C1 segment of cervical spinal cord (tissue), 14 donors: ENCODE data around the gene MYOZ3.
A peak's percentile ranks its signal among the peaks of the same experiment; 100 is the strongest.

ENCODE experiments used
- DNase-seq, 14 donors: peaks; one replicate each; lab custom pipeline; 2025; lab: John Stamatoyannopoulos, UW

The MYOZ3 gene

DNA sequence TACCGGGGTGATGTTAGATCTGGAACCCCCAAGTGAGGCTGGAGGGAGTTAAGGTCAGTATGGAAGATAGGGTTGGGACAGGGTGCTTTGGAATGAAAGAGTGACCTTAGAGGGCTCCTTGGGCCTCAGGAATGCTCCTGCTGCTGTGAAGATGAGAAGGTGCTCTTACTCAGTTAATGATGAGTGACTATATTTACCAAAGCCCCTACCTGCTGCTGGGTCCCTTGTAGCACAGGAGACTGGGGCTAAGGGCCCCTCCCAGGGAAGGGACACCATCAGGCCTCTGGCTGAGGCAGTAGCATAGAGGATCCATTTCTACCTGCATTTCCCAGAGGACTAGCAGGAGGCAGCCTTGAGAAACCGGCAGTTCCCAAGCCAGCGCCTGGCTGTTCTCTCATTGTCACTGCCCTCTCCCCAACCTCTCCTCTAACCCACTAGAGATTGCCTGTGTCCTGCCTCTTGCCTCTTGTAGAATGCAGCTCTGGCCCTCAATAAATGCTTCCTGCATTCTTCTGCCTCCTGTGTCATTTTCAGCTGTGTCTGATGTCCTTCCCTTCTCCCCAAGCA lies 2.3 kb upstream of the MYOZ3 start:
- DNase-seq, result no peak

DNA sequence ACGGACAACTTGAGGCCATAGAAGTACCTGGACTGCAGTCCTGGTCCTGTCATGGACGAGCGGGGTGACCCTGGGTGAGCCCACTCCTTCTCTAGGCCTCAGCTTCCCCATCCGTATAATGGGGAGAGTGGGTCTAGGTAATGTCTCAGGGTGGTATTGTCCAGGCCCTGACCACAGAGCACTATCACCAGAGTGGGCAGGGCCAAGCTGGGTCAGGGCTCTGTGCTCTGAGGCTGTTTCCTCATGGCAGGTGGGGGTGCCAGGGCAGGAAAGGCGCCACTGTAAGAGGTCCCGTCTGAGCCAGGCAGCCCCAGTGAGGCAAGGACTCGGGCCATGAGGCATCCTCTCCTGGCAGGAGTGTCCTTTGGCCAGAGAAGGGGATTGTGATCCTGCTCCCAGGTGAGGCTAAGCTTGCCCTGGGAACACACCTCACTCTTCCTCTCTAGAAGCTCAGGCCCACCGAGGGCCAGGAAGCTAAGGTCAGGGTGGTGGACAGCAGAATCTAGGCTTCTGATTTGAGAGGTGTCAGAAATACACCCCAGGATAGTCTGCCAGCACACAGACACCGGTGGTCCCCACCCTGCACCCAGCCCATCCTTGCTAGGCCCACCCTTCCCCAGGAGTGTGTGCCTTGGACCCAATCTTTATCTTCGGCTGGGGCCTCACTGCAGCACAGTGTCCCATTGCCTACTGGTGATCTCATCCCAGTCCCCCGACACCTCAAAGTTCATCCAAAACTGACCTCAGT lies 1.5 kb upstream of the MYOZ3 start:
- DNase-seq, result no peak

DNA sequence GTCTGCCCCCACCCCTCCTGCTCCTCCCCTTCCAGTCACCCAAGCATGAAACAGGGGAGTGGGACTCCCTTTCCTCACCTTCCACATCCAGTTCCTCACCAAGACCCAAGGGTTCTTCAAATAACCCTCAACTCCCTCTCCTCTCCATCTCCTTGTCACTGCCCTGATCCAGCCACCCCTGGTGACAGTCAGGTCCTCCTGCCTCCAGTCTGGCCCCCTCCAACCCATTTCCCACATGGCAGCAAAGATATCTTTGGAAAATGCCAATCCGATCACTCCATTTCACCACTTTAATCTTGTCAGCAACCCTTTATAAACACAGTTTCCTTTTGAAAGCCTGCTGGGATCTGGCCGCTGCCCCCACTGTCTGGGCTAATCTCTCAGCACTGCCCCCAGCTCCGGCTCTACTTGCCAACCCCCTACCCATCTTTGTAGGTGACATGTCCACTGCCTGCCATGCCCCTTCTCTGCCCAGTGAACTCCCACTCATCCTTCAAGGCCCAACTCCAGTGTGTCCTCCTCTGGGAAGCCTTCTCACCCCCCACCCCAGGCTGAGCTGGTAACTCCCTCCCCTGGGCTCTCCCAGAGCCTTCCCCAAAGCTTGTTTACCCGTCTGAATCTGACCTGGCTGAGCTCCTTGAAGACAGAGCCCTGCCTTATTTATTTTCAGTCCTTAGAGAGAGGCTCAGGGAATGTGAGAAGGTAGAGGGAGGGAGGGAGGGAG lies 781 bp upstream of the MYOZ3 start:
- DNase-seq, result no peak

DNA sequence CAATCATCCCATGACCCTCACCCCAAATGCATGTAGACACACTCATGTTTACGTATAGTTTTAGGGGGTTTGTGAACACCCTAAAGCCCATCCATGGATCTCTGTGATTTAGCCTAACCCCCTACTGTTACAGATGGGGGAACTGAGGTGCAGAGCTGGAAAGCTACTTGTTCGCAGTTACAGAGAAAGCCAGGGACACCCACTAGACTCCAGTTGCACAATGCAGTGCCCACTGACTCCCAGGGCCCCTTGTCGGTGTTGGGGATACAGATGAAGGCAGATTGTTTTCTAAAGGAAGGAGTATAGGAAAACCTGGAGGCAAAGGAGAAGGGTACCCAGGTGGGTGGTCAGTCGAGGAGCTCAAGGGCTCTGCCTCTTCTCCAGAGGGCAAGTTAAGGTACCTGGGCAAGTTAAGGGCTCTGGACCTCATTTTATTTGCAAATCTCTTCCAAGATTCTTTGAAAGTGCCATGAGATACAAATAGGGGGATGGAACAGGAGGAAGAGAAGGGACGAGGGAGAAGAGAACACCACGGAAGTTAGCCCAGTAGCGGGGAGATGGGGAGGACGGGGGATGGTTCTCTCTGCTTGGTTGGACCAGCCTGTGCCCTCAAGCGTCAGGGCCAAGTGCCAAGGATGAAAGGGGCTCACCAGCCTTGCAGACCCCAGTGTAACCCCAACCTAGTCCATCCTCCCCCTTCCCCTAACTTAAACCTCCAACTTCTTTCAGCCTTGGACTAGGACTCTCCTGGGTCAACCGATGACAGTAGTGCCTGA lies 958 bp downstream of the MYOZ3 start:
- DNase-seq, result no peak

DNA sequence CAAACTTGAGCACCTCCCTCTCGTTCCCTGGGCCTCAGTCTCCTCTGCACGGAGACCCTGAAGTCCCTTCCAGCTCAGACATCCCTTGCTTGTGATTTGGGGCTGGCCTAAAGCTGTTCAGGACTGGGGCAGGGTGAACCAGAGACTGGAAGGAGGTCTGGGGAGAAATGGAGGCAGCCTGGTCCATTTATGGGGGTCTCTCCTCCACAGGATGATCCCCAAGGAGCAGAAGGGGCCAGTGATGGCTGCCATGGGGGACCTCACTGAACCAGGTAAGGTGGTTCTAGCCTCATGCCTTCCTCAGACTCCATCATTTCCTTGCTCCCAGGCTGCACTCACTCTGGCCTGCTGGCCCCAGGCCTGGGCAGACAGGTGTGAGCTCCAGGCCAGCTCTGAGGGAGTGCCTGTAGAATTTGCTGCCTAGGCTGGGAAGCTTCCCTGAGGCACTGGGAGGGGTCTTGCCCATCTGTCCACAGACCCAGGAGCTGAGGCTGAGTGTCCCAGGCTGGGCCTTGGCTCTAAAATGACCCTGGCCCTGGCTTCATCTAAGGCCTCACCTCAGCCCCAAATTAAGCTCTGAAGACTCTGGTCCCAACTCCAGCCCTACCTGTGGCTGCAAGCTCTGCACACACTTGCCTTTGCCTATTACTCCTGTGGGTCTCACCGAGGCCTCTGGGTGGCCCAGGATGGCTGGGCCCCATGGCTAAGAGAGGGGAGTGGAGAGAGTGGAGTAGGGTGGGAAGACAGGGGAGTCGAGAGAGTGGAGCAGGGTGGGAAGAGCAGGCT lies 1.9 kb downstream of the MYOZ3 start:
- DNase-seq, result no peak

DNA sequence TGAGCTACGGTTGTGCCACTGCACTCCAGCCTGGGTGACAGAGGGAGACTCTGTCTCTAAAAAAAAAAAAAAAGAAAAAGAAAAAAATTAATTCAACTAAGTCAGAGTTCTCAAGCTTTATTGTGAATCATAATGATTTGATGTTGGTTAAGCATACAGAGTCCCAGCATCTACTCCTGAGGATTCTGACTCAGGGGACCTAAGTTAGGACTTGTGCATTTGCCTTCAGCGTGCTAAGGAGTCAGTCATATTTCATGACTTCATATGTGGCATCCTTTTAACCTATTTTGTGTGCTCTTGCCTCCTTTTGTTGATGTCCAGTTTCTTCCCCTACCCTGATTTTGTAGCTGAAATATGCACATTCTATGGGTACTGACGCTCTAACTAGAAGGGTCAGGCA lies 2.9 kb downstream of the MYOZ3 start:
- DNase-seq, result no peak

DNA sequence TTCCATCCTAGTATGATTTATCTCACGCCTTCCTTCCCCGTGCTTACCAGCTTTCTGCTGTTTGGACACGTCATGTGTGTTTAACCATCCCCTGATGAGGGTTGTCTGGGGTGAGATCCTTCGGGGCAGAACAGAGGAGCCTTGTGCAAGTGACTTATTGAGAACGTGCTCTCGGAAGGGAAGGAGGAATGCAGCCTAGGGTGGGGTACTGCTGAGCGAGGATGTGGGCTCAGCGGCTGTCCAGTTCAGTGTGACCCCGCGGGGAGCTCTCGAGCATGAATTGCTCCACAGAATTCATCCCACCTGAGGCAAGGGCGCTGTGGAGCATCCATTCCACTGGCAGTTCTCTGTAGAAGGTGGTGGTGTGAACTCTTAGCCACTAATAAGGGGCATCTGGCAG lies 4.0 kb downstream of the MYOZ3 start:
- no peak for DNase-seq

DNA sequence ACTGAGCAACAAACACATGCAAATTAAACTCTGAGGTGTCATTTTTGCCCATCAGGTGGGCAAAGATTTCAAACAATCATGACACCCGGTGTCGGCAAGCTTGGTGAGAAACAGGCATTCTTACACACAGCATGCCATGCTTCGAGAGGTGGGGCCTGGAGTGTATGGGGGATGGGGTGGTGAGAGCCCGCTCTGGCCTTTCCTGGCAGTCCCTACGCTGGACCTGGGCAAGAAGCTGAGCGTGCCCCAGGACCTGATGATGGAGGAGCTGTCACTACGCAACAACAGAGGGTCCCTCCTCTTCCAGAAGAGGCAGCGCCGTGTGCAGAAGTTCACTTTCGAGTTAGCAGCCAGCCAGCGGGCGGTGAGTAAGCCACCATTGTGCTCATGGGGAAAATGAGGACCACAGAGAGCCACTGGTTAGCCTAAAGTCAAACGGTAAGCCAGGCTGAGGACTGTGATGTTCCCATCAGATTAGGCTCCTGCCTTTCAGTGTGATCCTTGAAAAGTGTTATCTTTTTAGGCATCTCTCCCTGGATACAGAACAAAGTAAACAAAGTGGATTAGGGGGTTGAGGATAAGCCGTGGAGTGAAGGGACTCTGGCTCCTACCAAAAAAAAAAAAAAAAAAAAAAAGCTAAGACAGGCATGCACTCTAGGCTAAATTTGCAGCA lies 9.4 kb downstream of the MYOZ3 start:
- peak in 1 of 14 donors; percentile 37 for DNase-seq

DNA sequence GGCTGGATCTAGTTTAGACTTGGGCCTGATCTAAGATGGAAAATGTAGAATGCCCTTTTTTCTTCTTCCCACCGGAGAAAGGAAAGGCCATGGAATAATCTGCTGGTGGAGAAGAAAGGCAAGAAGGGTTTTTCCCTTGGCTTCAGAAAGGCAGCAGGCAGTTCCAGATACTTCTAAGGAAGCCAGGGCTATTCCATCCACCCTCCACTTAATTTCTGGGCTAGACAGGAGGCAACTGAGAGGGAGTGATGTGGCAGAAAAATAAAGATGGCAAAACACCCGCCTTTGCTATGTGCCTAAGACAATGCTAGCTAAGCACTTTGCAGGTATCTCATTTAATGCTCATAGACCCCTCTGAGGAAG lies 9.9 kb downstream of the MYOZ3 start:
- DNase-seq, result no peak

DNA sequence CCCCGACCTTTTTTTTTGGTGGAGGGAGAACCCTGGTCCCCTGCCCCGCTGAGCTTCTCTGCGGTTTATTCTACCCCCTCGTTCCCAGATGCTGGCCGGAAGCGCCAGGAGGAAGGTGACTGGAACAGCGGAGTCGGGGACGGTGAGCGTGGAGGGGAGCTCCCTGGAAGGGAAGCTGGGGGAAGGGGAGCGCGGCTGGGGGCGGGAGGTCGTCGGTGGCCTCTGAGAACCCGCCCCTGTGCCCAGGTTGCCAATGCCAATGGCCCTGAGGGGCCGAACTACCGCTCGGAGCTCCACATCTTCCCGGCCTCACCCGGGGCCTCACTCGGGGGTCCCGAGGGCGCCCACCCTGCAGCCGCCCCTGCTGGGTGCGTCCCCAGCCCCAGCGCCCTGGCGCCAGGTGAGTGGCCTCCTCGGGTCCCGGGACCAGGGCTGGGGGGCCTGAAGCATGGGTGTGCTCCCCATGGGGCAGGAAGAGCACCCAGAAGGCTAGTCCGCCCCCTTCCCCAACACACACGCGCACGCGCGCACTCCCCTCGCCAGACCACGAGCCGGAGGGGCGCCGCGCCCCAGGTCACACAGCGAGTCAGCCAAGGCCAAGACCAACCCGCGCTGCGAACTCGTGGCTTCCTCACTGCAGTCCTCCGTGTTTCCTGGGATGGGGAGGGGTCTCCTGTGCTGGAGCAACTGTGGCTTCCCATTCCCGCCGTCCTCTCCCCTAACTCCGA lies 10.6 kb downstream of the MYOZ3 start:
- no peak for DNase-seq

DNA sequence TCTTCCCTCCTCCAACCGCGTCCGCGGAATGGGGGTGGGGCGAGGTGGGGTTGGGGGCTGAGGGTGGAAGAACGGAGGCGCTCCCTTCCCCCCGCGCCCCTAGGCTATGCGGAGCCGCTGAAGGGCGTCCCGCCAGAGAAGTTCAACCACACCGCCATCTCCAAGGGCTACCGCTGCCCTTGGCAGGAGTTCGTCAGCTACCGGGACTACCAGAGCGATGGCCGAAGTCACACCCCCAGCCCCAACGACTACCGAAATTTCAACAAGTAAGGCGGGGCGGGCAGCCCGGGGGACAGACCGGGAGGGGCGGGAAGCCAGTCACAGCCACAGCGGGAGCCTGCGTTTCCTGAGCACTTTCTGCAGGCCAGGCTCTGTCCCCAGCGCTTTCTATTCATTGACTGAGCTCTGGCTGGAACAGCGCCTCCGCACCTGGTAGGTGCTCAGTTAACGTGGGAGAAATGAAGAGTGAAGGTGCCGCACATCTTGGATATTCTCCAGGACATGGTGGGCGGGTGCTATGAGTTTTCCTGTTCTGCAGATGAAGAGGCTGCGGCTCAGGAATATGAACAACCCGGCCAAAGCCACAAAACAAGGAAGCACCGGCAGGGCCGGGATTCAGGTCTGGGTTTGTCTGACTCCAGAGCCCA lies 11.3 kb downstream of the MYOZ3 start:
- no peak for DNase-seq

DNA sequence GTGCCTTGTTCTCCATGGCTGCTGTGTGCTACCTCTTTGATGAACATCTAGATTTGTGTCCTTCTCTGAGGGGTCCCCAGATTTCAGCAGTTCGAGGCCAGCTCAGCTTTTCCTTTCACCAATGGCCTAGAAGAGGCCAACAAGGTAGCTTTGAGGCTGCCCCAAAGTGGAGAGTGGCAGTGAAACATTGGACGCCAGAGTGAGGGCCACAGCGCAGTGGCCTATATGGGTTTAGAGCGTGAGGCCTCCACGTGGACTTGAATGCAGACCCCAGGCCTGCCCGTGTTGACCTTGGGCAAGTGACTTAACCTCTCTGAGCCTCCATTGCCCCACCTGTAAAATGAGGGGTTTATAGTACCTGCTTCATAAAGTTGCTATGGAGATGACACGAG lies 11.8 kb downstream of the MYOZ3 start:
- DNase-seq, result no peak

DNA sequence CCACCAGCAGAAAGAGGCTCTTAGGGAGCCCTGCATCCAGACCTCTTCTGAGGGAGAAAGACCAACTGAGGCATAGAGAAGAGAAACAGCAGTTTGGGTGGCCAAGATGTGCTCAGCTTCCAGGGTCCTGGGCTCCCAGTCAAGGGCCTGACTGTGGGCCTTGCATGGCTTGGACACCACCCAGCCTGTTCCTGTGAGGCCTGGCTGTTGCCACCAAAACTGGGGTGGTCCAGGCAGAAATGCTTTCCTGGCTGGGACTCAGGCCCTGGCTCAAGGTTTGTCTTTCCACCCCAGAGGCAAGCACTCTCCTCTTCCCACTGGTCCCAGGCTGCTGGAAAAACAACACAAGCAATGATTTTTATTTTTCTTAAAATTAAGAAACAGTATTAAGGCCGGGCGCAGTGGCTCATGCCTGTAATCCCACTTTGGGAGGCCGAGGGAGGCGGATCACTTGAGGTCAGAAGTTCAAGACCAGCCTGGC lies 13.3 kb downstream of the MYOZ3 start:
- peak in 3 of 14 donors; percentile 26 to 32 (median 28) for DNase-seq

DNA sequence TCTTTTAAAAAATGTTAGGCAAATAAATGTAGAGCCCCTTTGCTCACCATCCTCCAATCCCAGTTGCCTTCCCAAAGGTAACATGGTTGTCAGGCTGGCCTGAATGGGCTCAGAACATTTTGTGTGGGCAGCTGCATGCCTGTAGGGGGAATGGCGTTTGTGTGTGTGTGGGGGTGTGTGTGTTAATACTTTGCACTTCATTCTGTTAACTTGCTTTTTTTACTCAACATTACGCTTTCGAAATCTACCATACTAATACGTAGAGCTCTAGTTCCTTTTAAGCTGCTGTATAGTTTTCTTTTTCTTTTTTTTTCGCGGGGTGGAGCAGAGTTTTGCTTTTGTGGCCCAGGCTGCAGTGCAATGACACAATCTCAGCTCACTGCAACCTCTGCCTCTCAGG lies 14.0 kb downstream of the MYOZ3 start:
- no peak for DNase-seq

DNA sequence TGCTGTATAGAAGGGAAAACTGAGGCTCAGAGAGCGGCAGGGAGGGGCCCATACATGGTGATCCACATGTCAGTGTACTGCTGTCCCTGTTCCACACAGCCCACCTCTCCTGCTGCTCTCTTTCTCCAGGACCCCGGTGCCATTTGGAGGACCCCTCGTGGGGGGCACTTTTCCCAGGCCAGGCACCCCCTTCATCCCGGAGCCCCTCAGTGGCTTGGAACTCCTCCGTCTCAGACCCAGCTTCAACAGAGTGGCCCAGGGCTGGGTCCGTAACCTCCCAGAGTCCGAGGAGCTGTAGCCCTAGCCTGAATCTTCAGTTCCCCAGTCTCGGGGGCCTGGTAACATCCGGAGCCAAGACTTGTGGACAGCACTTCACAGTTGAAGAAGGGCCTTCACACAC lies 15.5 kb downstream of the MYOZ3 start:
- DNase-seq, result no peak

DNA sequence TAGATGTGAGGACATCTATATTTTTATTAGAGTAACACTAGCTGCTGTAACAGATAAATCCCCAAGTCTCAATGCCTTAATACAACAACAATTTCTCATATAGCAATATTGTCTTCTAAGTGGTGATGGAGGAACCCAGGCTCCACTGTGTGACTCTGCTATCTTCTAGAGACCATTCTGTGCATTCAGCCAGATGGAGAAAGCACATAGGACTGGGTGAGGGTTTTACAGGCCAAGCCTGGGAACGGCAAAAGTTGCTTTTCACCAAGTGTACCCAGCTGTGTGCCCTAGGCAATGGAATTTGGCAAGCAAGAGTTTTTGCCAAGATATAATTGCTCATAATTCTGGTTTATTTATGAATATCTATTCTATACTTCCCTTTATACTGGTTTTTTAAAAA lies 28.1 kb downstream of the MYOZ3 start:
- DNase-seq, result no peak

DNA sequence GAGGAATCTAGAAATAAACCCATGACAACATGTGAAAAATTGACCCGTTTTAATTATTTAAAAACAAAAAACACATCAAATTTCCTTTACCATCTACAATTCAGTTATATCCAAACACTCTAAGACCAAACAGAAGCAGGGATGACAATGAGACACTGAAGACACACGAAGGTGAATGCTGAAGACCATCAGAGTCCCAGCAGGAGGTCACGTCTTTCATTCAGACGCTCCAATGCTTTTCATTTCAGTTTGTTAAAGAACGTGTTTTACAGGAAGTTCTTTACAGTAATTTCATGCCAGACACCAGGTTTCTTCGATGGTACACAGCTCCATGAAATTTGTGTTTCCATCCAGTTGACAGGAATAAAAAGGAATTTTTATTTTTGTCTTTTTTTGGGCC lies 29.7 kb downstream of the MYOZ3 start:
- no peak for DNase-seq

DNA sequence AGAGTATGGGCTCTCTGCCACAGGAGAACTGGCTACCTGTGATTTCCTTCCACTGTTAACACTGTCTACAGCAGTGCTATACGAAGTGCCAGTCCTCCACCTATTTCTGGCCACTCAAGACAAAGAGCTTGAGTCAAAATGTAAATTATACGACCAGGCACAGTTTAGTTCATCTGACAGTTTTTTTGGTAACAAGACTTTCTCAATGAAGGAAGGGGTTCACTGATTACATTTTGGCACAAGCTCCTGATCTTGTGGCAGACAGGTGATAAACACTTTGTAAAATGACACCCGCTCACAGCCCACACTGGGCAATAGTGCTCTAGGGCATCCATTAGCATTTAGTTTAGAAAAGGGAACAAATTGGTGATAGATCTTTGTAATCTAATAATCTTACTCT lies 31.2 kb downstream of the MYOZ3 start:
- DNase-seq, result no peak

DNA sequence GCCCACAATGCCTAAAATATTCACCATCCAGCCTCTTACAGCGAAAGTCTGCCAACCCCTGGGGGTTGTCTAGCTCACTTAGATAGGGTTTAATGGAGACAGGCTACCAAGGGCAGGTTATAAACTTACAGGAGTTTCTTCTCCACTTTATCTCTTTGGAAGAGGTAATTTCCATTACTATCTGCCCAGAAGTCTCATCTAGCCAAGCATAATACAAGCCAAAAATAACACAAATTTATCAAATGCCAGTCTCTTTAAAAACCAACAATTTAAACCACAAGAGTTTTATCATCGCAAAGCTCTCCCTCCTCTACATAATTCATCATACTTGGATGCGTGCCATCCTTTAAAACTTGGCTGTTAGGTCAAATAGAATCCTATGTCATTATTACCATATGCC lies 33.6 kb downstream of the MYOZ3 start:
- DNase-seq, result no peak

DNA sequence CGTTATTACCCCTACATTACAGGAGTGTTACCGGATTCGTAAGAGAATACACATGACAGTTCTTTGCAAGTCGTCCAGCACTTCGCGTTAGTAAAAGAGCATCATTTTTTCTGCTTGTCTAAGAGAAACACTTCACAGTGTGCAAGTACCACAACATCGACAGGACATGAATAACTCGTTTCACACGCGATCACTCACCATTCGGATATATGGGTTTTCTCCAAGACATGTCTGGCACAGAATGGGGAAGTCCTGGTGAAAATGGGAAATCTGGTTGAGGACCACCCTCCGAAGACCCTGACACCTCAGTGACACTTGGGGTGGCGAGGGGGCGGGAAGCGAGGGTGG lies 39.2 kb downstream of the MYOZ3 start:
- peak in 1 of 14 donors; percentile 31 for DNase-seq
